ENCODE measurements around the gene FARSA. TPM values are rescaled to one million over a fixed set of nuclear protein-coding genes. Genes with fewer than 3 reads are reported as not detected.

The FARSA gene
- total RNA-seq (2021; fragmentation: NEBNext Ultra II Directional; extraction: Animal tissue kit (Norgen Biotek cat#: 25700)) = 103 and 108 TPM in 2 replicates
- polyA plus RNA-seq (2011; rRNA removed) = 61.0 and 100 TPM in 2 replicates
- polyA plus RNA-seq (2011; cell fraction: cytosol; rRNA removed) = 56.1 TPM
- 120 TPM for polyA plus RNA-seq (2011; cell fraction: nucleus; rRNA removed)
- 94.6 to 115 TPM (median 113 TPM) in 4 replicates for polyA plus RNA-seq (2012, experiment 1 of 2)
- 120 TPM for polyA plus RNA-seq (2012, experiment 2 of 2)
- 66.3 TPM for polyA plus RNA-seq (2013, experiment 1 of 2)
- 62.2 TPM for polyA plus RNA-seq (2013, experiment 2 of 2)
- 28.3 and 36.2 TPM in 2 replicates for polyA minus RNA-seq (2011; rRNA and poly(A)+ RNA removed)
- 33.0 TPM for polyA minus RNA-seq (2011; cell fraction: cytosol; rRNA and poly(A)+ RNA removed)
- 41.7 TPM for polyA minus RNA-seq (2011; cell fraction: nucleus; rRNA and poly(A)+ RNA removed)
- long read RNA-seq, experiment 1, transcript FARSA-201 (13 exons, 1,814 nt) = major isoform, 12 of 113 reads
- long read RNA-seq, experiment 1, partial matches to known transcripts = 93 of 113 reads
- long read RNA-seq, experiment 1, other reads (novel, unspliced or antisense) = 8 of 113 reads
- long read RNA-seq, experiment 2, transcript FARSA-201 (13 exons, 1,814 nt) = major isoform, 111 of 130 reads
- long read RNA-seq, experiment 2, partial matches to known transcripts = 12 of 130 reads
- long read RNA-seq, experiment 2, other reads (novel, unspliced or antisense) = 7 of 130 reads

DNA sequence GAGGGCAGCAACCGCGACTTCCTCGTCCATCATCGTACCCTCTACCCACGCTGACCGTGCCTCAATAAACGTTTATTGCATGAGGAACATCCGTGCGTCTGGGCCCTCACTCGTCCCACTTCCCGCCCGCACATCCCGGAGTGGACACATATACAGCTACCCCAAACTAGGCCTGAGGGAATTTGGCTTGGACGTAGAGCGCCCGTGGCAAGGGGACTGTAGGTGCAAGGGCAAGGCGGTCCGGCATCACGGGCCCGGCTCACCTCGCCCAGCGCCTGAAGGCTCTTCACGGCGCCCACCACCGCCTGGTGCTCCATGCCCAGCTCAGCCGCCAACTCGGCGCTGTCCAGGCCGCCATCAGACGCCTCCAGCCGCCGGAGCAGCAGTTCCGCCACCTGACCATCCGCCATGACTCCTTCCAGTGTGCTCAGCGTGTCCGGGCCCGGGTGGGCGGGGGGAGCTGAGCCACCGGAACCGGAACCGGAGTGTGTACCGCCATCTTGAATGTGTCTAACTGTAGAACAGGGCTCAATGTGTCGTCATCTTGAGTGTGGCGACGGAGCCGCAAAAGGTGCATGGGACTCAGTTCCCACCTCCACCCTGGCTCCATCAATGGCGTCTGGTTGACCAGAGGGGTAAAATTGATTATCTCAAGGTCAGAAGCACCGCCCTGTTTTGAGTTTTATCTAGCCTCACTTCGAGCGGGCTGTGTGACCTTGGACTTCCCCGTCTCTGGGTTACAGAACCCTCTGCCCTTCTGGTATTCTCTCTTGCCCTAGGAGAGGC is at the start of gene FARSA:
Gene FARSA, minus strand, starts transcription at position 425 of the 786 bp plus-strand sequence. Its CDS starts 15 bp downstream, at position 410.
- CTCF ChIA-PET (ENCODE audit: partially characterized antibody) = interaction anchor here (0.8 to 1.8 kb wide), 6 partner anchors 9 to 84 kb away, joined by 3 to 6 read pairs (median 4); no protein-coding TSS in a partner anchor
- H4K20me1 ChIP-seq (replicated peaks in 1 of 2; ENCODE audit: control insufficient read depth in 1 of 2, insufficient read depth in 2 of 2, low read length in 2 of 2) = peaks cover 3 to 8% of the 10 kb centered on the region in 2 experiments
- peak within 1 kb of the TSS; percentile 88 to 94 for H3K4me2 ChIP-seq (ENCODE audit: insufficient read depth in 1 of 2, low read depth in 2 of 2, low read length in 2 of 2)
- H3K36me3 ChIP-seq (ENCODE audit: control insufficient read depth in 2 of 4, insufficient read depth in 4 of 4, low read length in 3 of 4) = peaks cover 9 to 24% (median 17%) of the 10 kb centered on the region in 4 experiments
- H3K79me2 ChIP-seq (ENCODE audit: control insufficient read depth in 1 of 2, insufficient read depth in 2 of 2, low read length in 2 of 2) = peaks cover 10 to 28% of the 10 kb centered on the region in 2 experiments
- H3K18ac ChIP-seq (ENCODE audit: extremely low read depth, low read length) = peak within 1 kb of the TSS; percentile 65
- DNase-seq (ENCODE audit: low read depth in 1 of 2, low spot score in 2 of 2) (peak; percentile 65 to 88), FAIRE-seq (no peak)
- peak within 1 kb of the TSS; percentile 45 for H2BK12ac ChIP-seq (ENCODE audit: low read depth, low read length)
- H4K5ac ChIP-seq (ENCODE audit: insufficient read length, low read depth, low read length) = peak within 1 kb of the TSS; percentile 80
- peak within 1 kb of the TSS; percentile 61 for H2BK15ac ChIP-seq (ENCODE audit: low read length)
- H2BK120ac ChIP-seq (replicated peaks; ENCODE audit: low read depth, low read length) = peak within 1 kb of the TSS; percentile 4
- no peaks in the 10 kb centered on the region for H3K27me3 ChIP-seq (replicated peaks in 1 of 4; ENCODE audit: control insufficient read depth in 3 of 4, extremely low read depth in 1 of 4, insufficient read depth in 3 of 4, low read length in 3 of 4)
- no peak within 1 kb of the TSS for H2BK20ac ChIP-seq (ENCODE audit: low read length)
- H3K14ac ChIP-seq (ENCODE audit: insufficient read length) = no peak within 1 kb of the TSS
- no peak within 1 kb of the TSS for H3K23ac ChIP-seq (ENCODE audit: insufficient read length)
- POLR2A ChIA-PET (ENCODE audit: partially characterized antibody) = interaction anchor here (0.6 to 7.4 kb wide), 27 partner anchors 9 to 840 kb away, joined by 3 to 58 read pairs (median 4); partner anchors contain the start of genes GADD45GIP1, GCDH, KLF1 and RAD23A
- H3K27ac ChIP-seq (ENCODE audit: low read depth, low read length) = peak within 1 kb of the TSS; percentile 51
- no peaks in the 10 kb centered on the region for H3K9me3 ChIP-seq (ENCODE audit: insufficient read depth in 2 of 2, low read depth in 1 of 2, low read length in 1 of 2)
- WGBS, 2 experiments (ENCODE audit: extremely low coverage in 1 of 2, insufficient coverage in 1 of 2, insufficient read length in 1 of 2, insufficient replicate concordance in 2 of 2, low coverage in 1 of 2, low lambda C conversion rate in 2 of 2, missing lambda C conversion rate in 1 of 2) = 6% methylated on average over 51 of the region's 51 CpGs; no CpG with 5 or more reads in 1 of the 2 experiments
- peak within 1 kb of the TSS; percentile 80 to 100 (median 97) for H3K4me3 ChIP-seq (ENCODE audit: extremely low read depth in 1 of 4, insufficient read depth in 2 of 4, low read depth in 3 of 4, low read length in 4 of 4)
- peak within 1 kb of the TSS; percentile 50 for H4K91ac ChIP-seq (replicated peaks; ENCODE audit: insufficient read length, low read length)
- H2BK5ac ChIP-seq (ENCODE audit: low read depth, low read length) = peak within 1 kb of the TSS; percentile 91
- H4K8ac ChIP-seq (ENCODE audit: extremely low read depth, insufficient read depth, low read length) = peak within 1 kb of the TSS; percentile 94
- peaks cover 12% of the 10 kb centered on the region for H3K79me1 ChIP-seq (ENCODE audit: low read depth, low read length)
- peaks cover 13% of the 10 kb centered on the region; the same call in 1 of the 2 replicates for H3K23me2 ChIP-seq (ENCODE audit: low read depth, low read length)
- peak within 1 kb of the TSS; percentile 92; the same call in 1 of the 2 replicates for H2AK5ac ChIP-seq (ENCODE audit: low read depth, low read length)
- H2AFZ ChIP-seq (ENCODE audit: low read length) = peak within 1 kb of the TSS; percentile 72
- H3K56ac ChIP-seq (replicated peaks; ENCODE audit: insufficient read length, low read depth, low read length) = peak within 1 kb of the TSS; percentile 67
- H3K4ac ChIP-seq (replicated peaks; ENCODE audit: insufficient read length, low read depth, low read length) = peak within 1 kb of the TSS; percentile 58
- peak within 1 kb of the TSS; percentile 83 to 90 (median 87) for H3K9ac ChIP-seq (replicated peaks in 1 of 4; ENCODE audit: extremely low read depth in 1 of 4, low read depth in 3 of 4, low read length in 3 of 4)
- peaks cover 0 to 14% (median 11%) of the 10 kb centered on the region in 4 experiments; a peak in 5 of 7 replicates for H3K4me1 ChIP-seq (replicated peaks in 1 of 4; ENCODE audit: control insufficient read depth in 3 of 4, insufficient read depth in 4 of 4, low read length in 3 of 4)
- no peak for TF ChIP-seq ZNF274 (IDR thresholded peaks at IDR 0.05; ENCODE audit: borderline replicate concordance, extremely low read depth, low read length)
- peak; percentile 100 for TF ChIP-seq YY1 (IDR thresholded peaks at IDR 0.05; ENCODE audit: low read depth, low read length)
- no peak for TF ChIP-seq CBX8 (IDR thresholded peaks at IDR 0.05; ENCODE audit: borderline replicate concordance, low read depth, low read length)
- no peak for TF ChIP-seq BRCA1 (IDR thresholded peaks at IDR 0.05; ENCODE audit: low read depth, low read length)
- peak; percentile 70 for TF ChIP-seq TBP (IDR thresholded peaks at IDR 0.05; ENCODE audit: low read depth, low read length)
- TF ChIP-seq NANOG (IDR thresholded peaks at IDR 0.05; ENCODE audit: insufficient read depth, low read depth, low read length, poor library complexity, severe bottlenecking) = no peak
- no peak for TF ChIP-seq TAF7 (optimal IDR thresholded peaks at IDR 0.05; ENCODE audit: borderline replicate concordance, low read depth, low read length)
